HS-5 (cell line): ENCODE measurements around the gene SLCO2B1.
A peak's percentile ranks its signal among the peaks of the same experiment; 100 is the strongest.

ENCODE experiments used
- DNase-seq: peaks from one replicate; pipeline ENCODE4 v3.0.0-alpha.2; 2012; ENCODE audit warnings: low read depth

SLCO2B1 gene

DNA sequence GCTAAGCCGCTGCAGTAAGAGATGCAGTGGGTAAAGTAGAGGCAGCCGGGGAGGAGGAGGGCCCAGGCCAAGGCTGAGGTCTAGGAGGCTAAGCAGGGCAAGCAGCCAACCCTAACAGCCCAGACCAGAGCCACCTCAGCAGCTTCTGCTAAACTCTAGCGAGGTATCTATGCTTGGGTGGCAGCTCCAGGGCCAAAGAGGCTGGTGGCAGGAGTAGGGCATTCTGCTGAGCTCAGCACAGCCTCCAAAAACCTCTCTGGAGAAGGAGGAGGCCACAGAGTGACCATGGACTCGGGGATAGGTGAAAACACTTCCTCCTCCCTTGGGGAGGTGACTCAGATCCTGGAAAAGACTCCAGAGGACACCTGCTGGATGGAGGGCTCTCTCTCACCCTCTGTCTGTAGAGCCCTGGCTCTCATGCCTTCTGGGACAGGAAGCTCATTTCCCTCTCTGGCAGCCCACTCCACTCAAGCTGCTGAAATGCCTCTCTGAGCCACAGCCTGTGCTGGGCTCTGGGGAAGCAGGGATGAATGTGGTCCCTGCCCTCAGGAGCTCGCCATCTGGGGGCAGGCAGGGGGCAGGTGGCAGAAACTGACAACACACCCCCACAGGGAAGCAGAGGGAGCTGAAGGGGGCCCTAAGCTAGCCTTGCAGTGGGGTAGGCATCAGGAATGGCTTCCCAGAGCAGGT is 73.2 kb downstream of the SLCO2B1 start:
- DNase-seq, result no peak

DNA sequence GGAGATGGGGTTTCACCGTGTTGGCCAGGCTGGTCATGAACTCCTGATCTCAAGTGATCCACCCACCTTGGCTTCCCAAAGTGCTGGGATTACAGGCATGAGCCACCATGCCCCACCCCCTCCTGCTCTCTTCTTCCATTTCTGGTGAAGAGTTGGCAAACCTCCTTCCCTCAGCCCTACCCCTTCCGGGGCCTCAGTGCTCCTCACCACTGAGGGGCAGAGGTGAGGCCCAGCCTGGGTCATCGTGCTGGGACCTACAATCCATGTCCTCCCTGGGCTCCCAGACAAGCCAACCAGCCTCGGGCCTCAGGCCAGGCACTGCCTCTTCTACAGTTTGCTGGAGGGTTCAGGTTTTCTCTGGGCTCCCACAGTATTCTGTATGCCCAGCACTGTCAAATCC is 74.9 kb downstream of the SLCO2B1 start:
- no peak for DNase-seq

DNA sequence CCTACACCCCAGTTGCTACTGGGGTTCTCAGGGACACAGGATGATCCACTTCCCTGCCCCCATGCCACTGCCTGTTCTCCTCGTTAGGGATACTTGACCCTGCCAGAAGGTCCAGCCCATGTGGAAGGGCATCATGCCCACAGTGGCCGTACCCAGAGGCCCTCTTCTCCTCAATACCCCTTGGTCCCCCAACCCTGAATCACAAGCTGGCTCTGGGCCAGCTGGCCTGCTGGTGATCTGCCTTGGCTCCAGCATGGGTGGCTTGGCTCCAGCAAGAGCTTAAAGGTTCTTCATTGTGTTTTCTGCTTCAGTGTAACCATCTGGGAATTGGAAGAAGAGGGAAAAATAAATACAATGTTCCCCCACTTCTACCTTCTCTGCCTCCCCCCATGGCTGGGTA is 78.6 kb downstream of the SLCO2B1 start:
- DNase-seq, result no peak

DNA sequence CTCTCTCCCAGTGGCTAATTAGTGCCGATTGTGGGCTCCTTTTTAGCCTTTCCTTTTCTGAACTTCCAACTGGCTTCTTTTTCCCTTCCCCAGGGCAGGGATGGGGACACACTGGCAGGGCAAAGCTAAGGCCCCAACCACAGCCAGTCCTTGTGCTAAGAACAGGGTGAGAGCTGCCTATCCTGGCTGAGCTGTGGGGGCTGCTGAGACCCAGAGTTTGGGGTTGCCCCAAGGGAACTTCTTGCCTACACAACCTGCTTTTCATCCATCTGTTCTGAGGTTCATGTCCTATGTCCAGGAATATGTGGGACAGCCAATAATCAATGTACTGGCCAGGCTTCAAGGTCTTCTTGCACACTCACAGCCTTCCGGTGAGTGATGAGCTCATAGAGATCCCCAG is 79.7 kb downstream of the SLCO2B1 start:
- no peak for DNase-seq

DNA sequence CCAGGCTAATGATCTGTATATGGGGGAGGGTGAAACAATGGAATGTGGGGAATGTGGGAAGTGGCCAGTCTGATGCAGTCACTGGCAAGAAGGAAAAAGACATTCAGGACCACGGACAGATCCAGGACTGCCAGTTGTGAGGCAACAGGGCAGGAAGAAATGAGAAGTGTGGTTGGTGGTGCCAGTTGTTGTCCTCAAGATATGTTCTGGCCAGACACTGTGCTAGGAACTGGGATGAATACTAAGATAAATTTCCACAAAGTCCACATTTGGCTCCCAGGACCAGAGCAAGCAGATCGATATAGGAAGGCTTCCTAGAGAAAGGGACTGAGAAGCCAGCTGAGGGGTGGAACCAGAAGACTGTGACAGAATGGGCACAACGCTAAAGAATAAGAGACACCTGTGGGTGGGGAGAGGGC is 82.9 kb downstream of the SLCO2B1 start:
- DNase-seq, result no peak

DNA sequence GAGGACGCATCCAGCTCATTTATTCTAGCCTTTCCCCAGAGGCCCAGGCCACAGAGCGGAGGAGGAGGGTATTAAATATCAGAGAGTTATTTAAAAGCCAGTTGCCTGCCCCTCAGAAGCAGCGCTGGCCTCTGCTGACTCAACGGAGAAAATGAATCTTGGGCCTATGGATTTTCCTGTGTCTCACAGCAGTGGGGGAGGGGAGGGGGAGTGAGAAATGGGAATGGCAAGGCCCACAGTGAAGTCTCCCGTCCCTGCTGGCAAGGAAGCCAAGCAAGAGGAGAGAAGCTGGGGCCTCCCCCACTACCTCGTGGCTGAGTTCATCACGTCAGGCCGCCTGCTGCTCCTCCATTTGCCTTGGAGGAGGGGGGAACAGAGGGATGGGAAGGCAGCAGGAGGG is 85.2 kb downstream of the SLCO2B1 start:
- no peak for DNase-seq

DNA sequence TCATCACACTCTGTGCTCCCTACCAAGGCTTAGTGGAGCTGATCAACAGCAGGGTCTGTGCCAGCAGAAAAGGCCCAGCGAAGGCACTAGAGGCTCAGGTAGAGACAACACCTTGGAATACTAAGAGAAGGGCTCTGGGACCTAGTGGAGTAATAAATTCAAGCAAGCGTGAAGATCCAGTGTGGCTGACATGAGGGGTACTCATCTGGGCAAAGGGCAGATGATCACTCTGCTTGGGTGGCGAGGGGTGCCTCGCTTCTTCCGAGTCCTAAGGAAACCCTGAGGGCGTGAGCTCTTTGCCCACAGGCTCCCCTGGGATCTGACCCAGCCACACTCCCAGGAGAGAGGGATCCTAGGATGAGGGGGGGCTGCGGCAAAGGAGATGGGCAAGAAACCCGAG is 86.1 kb downstream of the SLCO2B1 start:
- DNase-seq, result no peak

DNA sequence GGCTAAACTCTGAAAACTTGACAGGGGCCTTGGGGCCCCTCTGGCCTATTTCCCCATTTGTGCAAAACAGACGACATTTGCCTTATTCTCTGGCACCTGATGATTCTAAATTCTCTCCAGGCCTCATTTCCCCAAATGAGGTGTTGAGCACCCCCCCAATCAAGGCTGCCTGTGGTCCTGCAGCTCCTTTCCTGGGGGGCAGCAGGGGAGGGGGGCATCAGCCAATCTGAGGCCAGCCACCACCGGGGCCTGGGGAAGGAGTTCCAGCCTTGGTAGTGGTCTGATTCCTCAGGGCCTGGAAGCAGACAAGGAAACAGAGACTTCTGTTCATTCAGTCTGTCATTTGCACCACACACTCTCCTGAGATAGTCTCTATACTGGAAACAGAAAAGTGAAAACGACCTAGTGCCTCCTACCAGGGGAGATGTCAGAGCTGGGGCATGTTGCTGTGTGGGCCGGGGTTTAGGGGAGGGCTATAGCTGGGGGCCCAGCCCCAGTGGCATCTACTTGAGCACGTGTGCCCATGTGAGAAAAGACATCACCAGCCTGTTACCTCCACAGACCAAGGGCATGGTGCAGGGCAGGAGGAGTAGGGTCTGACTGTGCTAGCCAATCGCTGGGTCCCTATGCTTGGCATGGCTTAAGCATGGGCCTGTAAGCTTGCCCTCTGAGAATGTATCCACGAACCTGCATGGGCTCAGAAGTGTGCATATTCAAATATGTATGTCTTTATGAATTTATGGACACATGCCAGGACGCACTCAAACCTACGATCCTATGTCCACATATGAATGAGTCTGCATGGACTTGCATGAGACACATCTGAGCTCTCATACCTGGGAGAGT is 87.9 kb downstream of the SLCO2B1 start:
- no peak for DNase-seq

DNA sequence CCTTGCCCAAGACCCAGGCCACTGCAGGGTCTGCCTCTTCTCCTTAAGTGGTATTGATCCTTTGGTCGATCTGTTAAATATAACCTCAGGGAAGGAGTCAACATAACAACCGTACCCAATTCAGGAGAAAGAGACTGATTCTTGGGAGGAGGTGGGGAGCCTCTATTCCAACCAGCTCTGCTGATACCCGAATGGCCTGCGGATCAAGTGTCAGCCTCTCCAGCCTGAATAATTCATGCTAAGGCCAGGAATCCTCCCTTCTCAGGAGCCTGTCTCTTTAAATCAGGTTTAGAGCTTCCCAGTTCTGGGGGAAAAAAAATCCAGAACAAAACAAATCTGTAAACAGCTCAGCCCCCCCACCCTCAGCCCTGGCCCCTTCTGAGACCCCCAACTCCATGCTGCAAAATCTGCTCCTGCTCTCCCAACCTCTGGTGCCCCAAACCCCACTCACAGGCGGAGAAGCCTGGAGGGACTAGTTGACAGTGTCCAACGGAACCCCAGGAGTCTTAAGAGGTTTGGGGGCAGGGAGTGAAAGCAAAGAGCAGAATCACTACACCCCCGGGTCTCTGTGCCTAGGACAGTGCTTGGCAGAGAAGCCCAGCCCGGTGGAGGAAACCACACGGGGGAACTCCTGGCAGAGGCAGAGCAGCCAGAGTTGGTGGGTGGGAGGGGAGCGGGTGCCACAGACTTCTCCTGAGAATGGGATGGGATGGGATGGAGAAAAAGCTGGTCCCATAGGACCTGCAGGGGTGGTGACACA is 88.8 kb downstream of the SLCO2B1 start:
- no peak for DNase-seq

DNA sequence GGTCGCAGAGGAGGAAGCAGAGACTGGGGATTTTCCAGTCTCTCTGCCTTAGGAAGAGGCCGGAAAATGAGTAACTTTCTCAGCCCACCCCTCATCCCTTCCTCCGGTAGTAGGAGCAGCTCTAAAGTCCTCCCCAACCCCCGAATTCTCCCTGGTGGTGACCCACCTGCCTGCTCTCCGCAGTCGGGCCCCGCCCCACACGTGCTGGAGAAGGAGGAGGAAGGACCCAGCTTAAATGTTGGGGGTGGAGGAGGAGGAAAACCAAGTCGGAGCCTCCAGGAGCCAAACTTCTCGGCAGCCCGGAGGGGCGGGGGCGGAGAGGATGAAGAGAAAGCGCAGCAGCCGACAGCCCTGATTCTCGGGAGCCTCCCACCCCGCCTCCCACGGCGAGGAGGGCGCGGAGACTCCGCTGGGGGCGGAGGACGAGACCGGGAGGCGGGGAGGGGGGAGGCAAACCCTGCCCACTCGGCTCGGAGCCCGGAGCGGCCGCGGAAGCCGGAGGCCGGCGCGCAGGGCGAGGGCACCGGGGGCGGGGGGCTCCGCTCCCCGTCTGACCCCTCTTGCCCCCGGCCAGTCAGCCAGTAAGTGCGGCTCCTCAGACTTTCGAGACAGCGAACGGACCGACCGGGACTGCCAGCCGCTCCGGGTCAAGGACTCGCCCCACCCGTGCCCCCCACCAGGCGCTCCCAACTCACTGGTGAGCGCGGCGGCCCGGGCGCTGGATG is 89.6 kb downstream of the SLCO2B1 start, which contains the start of gene TPBGL:
Gene TPBGL, plus strand, starts transcription at position 464 of the 725 bp plus-strand sequence. CDS start 276 bp downstream, outside the sequence.
- no peak for DNase-seq

DNA sequence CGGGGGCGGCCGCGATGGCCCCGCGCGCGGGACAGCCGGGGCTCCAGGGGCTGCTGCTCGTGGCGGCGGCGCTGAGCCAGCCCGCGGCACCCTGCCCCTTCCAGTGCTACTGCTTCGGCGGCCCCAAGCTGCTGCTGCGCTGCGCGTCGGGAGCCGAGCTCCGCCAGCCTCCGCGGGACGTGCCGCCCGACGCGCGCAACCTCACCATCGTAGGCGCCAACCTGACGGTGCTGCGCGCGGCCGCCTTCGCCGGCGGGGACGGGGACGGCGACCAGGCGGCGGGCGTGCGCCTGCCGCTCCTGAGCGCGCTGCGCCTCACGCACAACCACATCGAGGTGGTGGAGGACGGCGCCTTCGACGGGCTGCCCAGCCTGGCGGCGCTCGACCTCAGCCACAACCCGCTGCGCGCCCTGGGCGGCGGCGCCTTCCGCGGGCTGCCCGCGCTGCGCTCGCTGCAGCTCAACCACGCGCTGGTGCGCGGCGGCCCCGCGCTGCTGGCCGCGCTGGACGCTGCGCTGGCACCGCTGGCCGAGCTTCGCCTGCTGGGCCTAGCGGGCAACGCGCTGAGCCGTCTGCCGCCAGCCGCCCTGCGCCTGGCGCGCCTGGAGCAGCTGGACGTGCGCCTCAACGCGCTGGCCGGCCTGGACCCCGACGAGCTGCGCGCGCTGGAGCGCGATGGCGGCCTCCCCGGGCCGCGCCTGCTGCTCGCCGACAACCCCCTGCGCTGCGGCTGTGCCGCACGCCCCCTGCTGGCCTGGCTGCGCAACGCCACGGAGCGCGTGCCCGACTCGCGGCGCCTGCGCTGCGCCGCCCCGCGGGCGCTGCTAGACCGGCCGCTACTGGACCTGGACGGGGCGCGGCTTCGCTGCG is 90.4 kb downstream of the SLCO2B1 start:
- DNase-seq, result peak; percentile 69

DNA sequence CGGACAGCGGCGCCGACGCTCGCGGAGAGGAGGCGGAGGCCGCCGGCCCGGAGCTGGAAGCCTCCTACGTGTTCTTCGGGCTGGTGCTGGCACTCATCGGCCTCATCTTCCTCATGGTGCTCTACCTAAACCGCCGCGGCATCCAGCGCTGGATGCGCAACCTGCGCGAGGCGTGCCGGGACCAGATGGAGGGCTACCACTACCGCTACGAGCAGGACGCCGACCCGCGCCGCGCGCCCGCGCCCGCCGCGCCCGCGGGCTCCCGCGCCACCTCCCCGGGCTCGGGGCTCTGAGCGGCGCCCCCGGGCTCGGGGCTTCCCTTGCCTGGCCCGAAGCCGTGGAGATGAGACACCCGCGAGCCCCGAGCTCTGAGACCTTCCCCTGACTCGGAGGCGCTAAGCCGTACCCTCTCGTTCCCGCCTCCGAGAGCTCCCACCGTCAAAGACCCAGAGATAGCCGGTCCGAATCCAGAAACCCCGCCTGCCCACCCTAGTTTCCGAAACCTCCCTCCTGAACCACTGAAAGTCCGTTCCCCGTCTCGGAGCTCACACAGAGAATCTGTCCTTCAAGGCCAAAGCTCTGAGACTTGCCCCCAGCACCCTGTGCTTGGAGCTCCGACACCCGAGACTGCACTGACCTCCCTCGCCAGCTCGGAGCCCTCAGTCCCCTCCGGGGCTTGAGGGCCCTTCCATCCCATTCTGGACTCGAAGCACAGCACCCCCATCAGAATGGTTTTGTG is 91.2 kb downstream of the SLCO2B1 start:
- DNase-seq, result no peak

DNA sequence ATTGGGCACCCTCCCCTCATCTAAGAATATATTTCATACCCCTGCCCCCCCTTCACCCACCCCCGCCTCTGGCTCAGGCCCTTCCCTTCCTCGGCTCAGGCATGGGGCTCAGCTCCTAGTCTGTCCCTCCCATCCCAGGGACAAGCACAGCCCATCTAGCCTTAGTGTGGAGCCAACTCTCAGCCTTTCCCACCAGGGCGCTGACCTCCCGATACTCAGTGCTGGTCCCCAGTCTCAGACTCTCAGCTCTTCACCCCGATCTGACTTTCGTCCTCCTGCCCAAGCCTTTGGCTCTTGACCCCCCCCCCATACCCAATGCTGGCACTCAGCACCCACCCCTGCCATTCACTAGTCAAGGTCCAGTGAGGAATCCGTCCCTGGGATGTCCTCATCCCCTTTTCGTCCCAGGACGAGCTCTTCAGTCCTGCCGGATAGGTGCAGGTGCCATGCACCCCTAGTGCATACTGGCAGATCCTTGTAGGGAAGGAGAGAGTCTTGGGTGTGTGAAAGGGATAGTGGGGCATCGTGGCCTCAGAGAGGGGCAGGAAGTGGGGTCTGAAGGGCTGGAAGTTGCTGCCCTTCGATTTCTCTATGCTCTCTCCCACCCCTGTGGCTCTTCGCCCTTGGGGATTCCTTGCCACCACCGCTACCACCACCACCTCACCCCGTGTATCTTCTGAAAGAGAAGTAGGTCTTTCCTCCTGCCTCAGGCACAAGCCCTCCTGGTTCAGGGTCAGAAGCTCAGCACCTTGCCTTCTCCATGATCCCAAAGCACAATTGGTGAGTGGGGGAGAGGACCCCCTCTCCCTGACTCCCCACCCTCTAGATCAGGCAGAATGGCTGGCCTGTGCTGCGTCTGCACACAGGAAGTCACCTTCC is 92.1 kb downstream of the SLCO2B1 start:
- no peak for DNase-seq

DNA sequence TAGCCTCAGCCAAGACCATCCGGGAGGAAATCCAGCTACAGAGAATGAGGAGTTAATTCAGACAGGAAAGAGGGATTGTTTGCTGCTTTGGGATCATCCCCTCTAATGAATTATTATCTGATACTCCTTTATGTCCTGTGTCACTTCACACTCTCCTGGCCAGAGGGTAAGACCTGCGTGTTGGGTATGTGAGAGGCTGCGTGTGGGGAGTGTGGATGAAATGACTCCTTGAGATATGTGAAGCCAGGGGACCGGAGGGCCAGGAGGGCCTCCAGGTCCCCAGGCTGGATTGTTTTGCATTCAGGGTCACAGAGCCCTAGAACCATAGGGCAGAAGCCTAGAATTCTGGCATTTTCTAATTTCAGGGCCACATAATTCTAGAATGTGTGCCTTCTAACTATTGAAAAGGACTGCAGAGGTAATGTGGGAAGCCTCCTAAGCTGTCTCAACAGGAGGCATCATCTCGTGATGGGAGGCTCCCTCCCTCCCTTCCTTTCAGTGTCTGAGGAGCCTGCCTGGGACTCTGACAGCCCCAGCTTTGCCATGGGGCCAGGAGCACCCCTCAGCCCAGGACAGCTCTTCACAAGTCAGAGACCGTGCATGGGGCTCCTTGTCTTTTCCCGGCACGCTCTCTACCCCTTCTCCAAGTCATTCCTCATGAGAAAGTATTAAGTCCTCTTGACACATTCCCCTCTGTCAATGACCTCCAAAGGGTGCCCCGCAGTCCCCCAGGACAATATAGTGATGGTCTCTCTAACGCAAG is 93.3 kb downstream of the SLCO2B1 start:
- no peak for DNase-seq

DNA sequence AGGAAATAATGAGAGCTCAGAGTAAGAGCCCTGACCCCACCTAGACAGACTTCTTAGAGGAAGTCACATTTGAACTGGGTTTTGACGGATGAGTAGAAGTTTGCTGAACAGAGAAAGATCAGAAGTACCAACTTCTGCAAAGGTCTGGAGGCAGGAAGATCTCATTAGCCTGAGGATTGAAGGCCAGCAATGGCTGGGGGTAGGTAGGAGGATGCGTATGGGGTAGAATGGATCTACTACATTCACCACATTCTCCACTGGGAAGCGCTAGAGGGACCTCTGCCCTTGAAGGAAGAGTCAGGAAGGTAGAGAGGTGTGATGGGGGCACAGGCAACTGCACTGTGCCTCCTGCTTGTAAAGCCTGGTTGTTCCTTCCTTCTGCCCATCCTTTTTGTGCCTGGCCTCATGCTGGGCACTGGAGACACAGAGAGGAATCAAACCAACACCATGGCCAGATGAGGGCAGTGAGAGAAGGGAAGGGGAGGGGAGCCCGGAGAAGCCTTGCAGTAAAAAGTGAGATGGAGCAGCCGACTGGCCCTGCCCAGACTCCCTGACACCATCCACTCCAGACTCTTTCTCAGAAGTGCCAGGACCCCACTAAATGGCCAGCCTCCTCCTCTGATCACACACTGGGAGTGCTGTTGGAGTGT is 94.6 kb downstream of the SLCO2B1 start:
- DNase-seq, result no peak

DNA sequence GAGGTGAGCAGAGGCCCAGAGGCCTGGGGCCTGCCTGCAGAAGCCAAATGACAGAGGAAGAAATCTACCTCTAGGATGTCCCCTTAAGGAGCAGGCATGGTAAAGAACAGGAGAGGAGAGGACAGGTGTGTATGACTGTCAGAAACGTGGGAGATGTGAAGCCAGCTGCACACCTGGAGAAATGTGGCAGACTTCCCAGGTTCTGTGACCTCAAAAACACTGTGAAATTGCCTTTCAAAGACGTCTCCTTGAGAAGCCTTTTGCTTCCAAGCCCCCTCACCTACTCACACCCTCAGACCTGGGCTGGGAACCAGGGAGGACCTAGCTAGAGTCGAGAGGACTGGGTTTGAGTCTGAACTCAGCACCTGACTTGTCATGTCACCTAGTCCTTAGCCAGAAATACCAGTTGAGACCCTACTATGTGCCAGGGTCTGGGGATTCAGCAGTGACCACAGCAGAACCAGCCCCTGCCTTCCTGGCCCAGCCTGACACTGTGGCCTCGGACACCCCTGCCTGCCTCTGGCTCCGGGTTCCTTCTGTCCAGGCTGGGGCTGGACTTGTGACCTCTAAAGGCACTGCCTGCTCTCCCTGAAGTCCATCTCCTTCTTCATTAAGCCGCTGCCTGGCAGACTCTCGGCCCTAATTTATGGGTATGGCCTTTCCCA is 95.2 kb downstream of the SLCO2B1 start:
- DNase-seq, result no peak

DNA sequence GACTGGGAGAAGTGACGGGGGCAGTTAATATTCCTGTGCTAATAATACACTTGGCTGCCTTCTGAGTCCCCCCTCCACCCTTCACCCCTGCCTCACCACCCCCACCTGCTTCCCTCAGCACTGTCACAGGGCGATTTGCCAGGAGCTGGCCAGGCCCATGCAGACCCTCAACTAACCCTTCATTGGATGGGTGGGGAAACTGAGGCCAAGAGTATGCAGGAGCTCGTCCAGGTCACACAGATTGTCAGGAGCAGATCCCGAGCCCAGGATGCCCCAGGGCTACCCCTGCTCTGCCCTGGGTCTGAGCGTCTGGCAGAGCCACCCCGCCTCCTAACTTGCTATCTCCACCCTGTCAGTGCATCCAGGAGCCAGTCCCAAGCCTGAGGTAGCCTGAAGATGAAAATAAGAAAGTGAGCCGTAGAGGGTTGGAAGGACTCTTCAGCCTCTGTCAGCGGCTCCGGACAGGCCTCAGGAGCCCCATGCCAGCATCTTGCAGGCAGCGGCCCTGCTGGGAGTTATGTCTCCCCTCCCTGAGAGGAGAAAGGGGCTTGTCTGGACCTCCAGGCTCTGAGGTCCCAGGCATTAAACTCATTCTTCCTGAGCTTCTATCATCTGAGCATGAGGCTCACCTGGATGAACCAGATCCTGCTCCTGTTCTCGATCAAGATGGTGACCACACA is 95.9 kb downstream of the SLCO2B1 start:
- DNase-seq, result no peak
